Measurements from ENCODE around the gene ZNF746.
"Not testable (repeated sequence)": the region's sequence is repeated elsewhere in the genome, so short reads cannot be mapped to it uniquely, and the experiment has no call there.

The ZNF746 gene

GRCh38 chr7:149497467-149498261 is at the start of gene ZNF746:
Gene ZNF746 (minus strand): TSS chr7:149497809. CDS start chr7:149497536, 273 bp downstream.
- peak; percentile 85 for DNase-seq

- no peak for DNase-seq
Measured at GRCh38 chr7:149547126-149547525, 49.5 kb upstream of the ZNF746 start.

- DNase-seq, result no peak
Measured at GRCh38 chr7:149546331-149546730, 48.7 kb upstream of the ZNF746 start.

- DNase-seq, result no peak
Measured at GRCh38 chr7:149544028-149544427, 46.4 kb upstream of the ZNF746 start.

- no peak for DNase-seq
Measured at GRCh38 chr7:149532654-149533053, 35.0 kb upstream of the ZNF746 start.

- DNase-seq, result no peak
Measured at GRCh38 chr7:149529136-149529718, 31.6 kb upstream of the ZNF746 start.

- DNase-seq, result no peak
Measured at GRCh38 chr7:149527414-149527813, 29.8 kb upstream of the ZNF746 start.

GRCh38 chr7:149525280-149525679 is 27.7 kb upstream of the ZNF746 start:
- no peak for DNase-seq

- DNase-seq, result no peak
Measured at GRCh38 chr7:149524394-149524793, 26.8 kb upstream of the ZNF746 start.

- no peak for DNase-seq
Measured at GRCh38 chr7:149510248-149510647, 12.6 kb upstream of the ZNF746 start.

GRCh38 chr7:149509774-149510173 is 12.2 kb upstream of the ZNF746 start:
- no peak for DNase-seq

GRCh38 chr7:149505551-149505950 is 7.9 kb upstream of the ZNF746 start:
- no peak for DNase-seq

- DNase-seq, result no peak
Measured at GRCh38 chr7:149501651-149502050, 4.0 kb upstream of the ZNF746 start.

- DNase-seq, result no peak
Measured at GRCh38 chr7:149500910-149501309, 3.3 kb upstream of the ZNF746 start.

GRCh38 chr7:149500201-149500600 is 2.6 kb upstream of the ZNF746 start:
- DNase-seq, result no peak

- DNase-seq, result no peak
Measured at GRCh38 chr7:149498811-149499210, 1.2 kb upstream of the ZNF746 start.

GRCh38 chr7:149496642-149497391 is 792 bp downstream of the ZNF746 start:
- peak; percentile 65 for DNase-seq

GRCh38 chr7:149495785-149496641 is 1.6 kb downstream of the ZNF746 start:
- DNase-seq, result peak; percentile 10

GRCh38 chr7:149494738-149495368 is 2.8 kb downstream of the ZNF746 start:
- no peak for DNase-seq

GRCh38 chr7:149493975-149494374 is 3.6 kb downstream of the ZNF746 start:
- DNase-seq, result not testable (repeated sequence)

- no peak for DNase-seq
Measured at GRCh38 chr7:149493366-149493765, 4.2 kb downstream of the ZNF746 start.

- DNase-seq, result no peak
Measured at GRCh38 chr7:149490083-149490760, 7.4 kb downstream of the ZNF746 start.
